GM19455 (cell line): ENCODE measurements around the gene KRTAP13-2.

ENCODE experiments used
- ATAC-seq: cut with Tn5 transposase; IDR thresholded peaks from one replicate; pipeline ENCODE4 v1.9.1; 2021; ENCODE audit not compliant: unreplicated experiment

KRTAP13-2 gene, protein sequence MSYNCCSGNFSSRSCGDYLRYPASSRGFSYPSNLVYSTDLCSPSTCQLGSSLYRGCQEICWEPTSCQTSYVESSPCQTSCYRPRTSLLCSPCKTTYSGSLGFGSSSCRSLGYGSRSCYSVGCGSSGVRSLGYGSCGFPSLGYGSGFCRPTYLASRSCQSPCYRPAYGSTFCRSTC

DNA sequence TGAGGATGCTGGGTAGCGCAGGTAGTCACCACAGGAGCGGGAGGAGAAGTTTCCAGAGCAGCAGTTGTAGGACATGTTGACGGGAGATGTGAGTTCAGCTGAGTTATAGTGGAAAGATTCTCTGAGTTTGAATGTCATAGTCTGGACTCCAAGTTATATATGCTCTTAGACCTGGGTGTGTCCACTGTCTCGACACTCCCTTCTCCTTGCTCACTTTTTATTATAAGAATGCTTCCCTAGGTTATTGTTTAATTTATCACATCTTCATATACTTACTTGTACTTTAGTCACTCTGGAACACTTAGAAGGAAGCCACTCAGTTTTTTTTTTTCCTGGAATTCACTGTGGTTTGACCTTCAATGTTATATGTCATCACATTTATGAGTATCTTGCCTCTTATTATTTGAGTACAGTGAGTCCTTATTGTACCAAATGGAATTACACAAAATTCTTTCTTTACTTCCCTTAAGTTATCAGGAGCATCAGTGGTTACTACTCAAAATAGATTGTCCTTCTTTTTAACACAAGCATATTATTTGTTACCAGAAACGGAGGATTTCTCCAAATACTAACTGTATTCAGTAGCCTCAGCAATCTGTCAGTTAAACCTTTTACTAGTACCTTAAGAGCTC, at the start of gene KRTAP13-2:
Gene KRTAP13-2, minus strand, starts transcription at position 133 of the 632 bp plus-strand sequence. Its CDS starts 58 bp downstream, at position 75.
- no peak for ATAC-seq

DNA sequence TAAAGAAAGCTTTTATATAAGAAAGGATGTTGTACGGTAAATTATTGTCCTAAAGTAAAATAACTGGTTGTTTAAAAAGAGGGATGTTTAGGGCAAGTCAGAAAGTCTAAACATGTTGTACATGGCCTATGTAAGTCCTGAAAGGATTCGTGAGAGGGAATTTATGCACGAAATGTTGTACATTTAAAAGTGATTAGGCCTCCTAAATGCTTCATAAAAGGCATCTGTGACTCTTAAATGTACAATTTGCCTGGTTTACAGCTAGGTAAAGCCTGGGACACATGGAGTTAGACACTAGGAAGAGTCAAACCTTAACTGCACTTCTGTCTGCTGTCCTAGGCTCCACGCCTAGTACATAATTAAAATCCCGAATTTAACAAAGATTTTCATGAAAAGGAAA, 43.9 kb upstream of the KRTAP13-2 start:
- ATAC-seq: no peak

DNA sequence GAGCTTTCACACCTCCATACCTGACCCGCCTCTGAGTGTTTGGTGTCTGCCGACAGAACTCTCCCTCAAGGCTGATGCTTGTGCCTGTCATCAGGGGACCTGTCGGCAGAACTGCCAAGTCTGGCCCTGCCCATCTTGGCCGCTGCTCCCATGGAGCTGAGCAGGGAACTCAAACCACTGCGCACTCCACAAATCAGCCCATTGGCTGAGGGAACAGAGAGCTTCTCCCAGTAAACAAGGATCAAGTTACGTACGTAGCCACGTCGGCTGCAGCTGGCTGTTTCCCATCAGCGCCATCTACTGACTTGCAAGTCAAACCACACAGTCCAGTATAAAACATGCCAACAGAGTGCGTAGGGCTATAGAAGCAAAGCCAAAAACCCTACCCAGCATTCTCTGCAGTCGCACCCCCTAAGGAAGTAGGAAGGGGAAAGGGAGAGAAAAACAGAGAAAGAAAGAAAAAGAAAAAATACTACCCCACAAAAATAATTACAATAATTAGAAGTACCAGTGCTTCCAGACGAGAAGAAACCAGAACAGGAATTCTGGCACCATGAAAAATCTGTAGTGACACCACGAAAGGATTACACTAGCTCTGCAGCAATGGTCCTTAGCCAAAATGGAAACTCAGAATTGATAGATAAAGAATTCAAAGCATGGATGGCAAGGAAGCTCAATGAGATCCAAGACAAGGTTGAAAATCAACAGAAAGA, 36.9 kb upstream of the KRTAP13-2 start:
- no peak for ATAC-seq

DNA sequence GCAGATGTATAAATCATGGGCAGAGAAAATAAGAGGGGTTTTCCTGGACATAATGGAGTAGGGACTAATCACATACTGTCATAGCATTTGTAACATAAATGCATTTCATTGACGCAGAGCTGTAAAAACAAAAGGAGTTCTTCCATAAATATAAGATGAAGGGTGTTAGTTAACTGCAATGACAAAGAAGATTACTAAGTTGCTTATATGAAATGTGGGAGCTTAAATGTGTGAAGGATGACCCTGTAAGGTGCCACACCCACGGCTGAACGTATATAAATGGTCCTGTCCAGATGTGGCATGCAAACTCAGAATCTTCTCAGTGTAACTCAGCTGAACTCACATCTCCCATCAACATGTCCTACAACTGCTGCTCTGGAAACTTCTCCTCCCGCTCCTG, 23.7 kb upstream of the KRTAP13-2 start, which contains the start of gene KRTAP13-1:
Gene KRTAP13-1, plus strand, starts transcription at position 301 of the 400 bp plus-strand sequence. Its CDS starts 56 bp downstream, at position 357.
- no peak for ATAC-seq

DNA sequence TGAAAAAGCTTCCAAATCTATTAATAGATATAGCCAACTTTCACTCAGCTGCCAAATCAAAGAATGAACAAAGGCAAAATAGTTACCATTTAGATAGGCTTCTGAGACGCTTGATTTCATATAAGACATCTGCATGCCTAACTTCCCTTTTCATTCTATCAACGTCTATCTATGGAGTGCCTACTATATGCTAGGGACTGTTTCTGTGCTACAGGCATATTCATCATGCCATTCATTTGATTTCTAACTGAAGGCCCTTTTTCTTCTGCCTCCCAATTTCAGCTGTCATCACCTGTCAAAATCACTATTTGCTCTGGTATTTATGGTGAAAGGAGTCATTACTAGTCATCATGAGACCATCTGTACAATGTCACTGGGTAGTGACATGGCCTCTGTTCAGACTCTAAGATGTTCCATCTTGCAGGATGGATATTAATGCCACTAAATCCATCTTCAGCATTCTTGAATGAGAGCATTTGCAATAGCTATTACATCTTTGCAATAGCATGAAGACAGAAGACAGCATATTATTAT, 19.5 kb upstream of the KRTAP13-2 start:
- ATAC-seq: no peak

DNA sequence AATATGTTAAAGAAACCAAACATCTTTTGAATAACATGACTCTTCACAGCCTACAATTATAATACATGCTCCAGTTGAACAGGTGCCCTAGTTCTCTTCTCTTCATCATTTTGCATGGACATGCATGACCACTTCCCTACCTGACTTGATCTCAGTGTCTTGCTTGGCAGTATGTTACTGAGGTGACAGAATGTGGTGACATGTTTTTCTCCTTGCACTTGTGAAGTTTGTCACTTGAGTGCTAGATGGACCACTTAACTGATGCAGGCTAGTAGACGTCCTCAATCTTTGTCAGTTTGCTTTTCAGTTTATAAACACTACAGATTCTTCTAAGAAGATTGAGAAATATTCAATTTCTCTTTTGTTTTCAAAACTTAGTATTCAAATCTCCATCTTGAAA, 10.1 kb upstream of the KRTAP13-2 start:
- ATAC-seq: no peak

DNA sequence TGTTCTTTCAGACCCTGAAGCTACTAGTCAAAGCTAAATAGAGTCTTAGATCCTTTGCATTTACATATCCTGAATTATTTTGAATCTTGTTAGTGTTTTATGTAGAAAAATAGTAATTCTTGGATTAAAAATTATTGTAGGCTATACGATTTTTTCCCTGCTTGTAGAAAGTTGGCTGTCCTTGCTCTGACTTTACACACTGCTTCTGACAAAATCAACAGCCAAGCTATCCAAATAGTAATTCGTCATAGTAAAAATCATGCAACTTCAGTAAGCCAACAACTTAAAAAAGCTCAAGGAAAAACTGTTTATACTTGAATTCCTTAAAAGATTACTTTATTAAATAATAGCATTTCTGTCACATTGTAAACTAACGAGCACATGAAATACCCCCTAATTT, 16.2 kb downstream of the KRTAP13-2 start:
- no peak for ATAC-seq

DNA sequence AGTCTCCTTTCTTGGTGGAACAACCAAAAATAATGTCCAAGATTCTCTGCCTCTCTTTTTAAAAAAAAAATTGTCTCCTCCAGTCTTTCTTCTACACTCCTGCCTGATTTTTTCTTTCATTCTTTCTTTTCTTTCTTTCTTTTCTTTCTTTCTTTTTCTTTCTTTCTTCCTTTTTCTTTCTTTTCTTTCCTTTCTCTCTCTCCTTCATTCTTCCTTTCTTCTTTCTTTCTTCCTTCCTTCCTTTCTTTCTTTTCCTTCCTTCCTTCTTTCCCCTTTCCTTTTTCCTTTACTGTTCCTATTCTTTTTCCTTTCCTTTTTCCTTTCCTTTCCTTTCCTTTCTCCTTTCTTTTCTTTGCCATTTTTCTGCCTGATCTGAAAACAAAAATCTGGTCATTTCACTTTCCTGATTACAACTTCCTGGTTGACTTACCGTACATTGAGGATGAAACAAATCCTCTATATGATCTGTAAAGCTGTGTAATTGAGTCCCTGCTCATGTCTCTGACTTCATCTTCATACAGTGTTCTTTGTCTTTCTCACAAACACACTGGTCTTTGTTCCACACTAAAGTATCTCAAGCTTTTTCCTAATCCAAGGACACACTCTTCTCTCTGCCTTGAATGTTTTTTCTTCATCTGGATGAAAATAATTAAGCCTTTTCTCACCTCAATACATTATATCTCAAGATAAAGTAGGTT, 17.6 kb downstream of the KRTAP13-2 start:
- no peak for ATAC-seq

DNA sequence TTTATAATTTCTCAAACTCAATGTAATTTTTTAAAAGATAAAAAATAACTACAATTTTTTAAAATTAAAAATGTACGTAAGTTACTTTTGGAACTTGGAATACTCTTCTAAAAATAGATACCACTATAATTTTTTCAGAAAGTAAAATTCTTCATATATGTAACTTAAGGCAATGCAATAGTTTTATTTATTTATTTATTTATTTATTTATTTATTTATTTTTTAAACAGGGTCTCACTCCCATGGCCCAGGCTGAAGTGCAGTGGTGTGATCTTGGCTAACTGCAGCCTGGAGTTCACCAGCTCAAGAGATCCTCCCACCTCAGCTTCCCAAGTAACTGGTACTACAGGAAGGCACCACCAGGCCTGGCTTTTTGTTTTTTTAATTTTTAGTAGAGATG, 20.5 kb downstream of the KRTAP13-2 start:
- ATAC-seq: no peak

DNA sequence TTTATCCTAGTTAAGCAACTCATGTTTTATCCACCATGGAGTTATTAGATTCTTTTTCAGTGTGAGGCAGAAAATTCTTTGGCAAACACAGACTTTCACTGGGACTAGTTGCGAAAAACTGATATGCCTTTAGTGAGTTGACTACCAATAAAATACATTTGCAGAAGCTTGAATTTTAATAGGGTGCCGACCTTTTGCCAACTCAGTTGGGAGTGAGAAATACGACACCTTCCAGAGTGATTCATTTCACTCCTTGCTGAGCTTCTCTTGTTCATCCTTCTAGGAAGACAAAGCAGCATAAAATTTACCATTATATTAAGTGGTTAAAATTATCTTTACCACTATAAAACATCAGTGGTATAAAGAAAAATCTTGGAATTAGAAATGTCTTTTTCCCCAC, 22.5 kb downstream of the KRTAP13-2 start:
- ATAC-seq: no peak

DNA sequence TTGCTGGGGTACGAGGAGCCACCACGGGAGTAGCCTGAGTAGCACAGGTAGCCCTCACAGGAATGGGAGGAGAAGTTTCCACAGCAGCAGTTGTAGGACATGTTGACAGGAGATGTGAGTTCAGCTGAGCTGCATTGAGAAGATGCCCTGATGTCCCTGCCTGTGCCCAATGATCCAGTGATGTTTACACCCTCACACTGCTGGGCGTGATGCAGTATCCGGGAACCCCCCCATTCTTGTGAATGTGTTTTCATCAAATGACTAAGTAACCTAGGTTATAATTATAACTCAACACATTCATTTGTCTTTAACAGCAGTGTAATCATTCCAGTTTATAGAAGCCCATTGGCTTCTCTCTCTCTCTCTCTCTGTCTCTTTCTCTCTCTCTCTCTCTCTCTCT, 23.6 kb downstream of the KRTAP13-2 start, which contains the start of gene KRTAP23-1:
Gene KRTAP23-1, minus strand, starts transcription at position 101 of the 400 bp plus-strand sequence. Its CDS starts 0 bp downstream, at position 101.
- ATAC-seq: no peak

DNA sequence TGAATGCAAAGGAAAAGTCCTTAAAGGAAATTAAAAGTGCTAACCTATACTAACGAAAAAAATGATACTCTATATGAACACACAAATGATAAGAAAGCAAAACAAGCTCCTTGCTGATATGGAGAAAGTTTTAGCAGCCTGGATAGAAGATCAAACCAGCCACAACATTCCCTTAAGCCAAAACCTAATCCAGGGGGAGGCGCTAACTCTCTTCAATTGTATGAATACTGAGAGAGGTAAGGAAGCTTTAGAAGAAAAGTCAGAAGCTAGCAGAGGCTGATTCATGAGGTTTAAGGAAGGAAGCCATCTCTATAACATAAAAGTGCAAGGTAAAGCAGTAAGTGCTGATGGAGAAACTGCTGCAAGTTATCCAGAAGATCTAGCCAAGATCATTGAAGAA, 27.1 kb downstream of the KRTAP13-2 start:
- no peak for ATAC-seq

DNA sequence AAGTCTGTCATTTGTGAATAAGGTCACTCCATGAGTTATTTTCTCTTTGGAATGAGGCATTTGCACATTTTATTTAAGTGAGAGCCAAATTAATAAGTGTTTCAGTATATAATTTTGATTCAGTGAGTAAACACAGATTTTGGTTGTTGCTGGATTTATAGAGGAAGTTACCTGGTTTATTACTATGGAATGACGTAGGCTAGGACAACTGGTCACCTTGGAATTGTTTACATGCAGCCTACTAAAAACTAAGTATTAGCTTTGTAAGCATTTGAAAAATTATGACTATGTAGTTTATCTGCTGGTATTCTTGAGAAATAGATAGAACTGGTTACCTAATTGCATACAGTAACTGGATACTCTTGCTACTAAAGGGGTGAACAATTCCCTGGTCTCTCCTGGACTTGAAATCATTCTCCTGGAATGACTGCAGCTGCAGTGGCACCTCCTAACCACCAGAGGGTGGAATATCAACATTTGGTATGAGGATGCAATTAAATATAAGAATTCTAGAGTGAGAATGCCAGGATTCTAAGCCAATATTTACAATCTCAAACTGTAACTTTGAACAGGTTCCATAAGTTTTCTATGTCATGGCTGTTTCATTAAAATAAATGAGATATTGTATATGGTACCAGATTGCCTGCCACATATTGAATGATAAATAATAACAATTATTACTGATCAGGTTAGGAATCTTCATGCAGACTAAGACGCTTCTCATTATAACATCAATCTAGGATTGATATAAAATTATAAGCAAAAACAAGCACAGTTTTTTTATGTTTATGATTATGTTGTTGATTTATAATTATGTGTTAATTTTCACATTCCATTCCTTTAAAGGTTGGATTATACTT, 31.1 kb downstream of the KRTAP13-2 start:
- no peak for ATAC-seq

DNA sequence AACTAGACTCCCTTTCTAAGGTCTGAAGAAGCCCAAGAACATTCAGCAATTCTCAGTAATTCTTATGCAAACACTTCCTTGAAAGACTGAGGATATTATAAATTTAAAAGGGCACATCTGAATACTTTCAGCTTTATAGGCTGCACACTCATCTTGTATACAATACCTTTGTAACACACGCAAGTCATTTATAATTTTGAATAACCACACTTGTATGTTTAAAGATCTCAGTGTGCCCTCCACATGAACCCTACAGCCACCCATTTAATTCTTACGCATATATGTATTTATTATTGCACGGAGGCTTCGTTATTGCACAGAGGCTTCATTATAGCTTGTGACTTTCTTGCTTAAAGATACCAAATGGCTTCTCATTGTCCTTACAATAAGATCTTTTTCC, 33.4 kb downstream of the KRTAP13-2 start:
- no peak for ATAC-seq

DNA sequence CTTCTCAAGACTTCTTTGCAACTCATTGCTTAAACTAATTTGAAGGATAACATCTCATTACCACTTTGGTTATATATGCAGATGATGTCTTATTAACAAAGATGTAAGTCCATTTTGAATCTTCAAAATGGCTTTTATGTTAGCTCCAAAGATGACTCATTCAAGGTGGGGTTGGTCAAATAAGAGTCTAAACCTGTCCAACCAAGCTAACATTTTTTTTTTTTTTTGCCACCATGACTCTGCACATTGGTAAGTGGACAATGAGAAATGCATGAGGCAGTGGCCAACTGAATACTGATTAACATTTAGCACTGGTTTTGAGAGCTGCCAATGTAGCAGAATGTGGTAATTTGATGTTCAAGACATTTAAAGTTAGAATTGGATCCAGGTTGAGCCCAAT, 34.3 kb downstream of the KRTAP13-2 start:
- ATAC-seq: no peak

DNA sequence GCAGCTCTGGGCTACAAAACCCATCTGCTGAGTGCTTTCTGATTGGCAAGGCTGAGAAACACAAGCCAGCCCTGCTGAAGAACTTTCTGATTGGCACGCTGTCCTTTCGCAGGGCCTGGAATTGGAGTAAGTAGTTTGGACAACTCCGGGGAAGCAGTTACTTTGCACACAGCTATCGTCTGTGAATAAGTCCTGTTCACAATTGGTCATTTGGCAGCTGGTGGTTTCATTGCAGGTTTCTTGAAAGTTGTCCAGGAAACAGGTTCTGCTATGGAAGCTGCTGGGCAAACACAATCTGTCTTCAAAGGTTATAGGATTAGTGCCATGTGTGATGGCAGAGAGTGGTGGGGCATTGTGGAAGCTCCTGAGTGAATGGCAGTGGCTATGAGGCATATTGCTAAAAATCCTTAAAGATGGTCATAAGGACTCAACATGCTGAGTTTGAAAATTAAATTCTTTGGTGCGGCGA, 34.8 kb downstream of the KRTAP13-2 start, which contains the start of gene KRTAP27-1:
Gene KRTAP27-1, minus strand, starts transcription at position 419 of the 469 bp plus-strand sequence. Its CDS starts 26 bp downstream, at position 393.
- ATAC-seq: no peak

DNA sequence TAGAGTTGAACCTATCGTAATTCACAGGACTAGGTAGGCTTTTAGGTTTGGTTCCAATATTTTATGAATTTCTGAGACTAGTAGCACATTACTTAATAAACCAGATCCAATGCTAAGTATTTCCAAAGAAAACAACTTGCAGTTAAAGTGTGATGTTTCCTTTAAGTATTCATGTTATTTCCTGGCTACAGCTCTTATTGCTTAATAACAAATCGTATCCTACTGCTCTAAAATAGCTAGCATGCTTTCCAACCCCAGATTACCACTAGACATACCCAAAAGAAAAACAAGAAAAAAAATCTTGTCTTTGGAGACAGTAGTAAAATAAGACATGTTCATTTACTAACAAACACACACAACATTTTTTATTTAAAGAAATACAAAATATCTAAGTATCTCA, 35.5 kb downstream of the KRTAP13-2 start:
- no peak for ATAC-seq

DNA sequence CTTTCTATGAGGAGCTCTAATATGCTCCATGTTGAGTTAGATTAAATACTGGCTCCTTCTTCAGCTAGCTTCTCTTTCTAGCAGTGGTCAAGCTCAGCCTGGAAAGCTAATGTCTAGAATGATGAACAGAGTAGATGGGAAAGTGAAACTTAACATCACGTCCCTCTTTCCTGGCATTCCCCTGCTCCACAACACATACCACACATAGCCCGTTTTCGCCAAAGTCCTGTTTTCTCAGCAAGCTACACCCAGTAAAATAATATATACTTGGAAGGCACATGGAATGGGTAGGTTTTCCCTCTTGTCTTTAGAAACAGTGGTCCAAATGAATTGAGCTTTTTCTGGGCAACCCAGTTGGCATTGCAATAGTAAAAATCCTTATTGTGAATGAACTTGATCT, 38.3 kb downstream of the KRTAP13-2 start:
- ATAC-seq: no peak

DNA sequence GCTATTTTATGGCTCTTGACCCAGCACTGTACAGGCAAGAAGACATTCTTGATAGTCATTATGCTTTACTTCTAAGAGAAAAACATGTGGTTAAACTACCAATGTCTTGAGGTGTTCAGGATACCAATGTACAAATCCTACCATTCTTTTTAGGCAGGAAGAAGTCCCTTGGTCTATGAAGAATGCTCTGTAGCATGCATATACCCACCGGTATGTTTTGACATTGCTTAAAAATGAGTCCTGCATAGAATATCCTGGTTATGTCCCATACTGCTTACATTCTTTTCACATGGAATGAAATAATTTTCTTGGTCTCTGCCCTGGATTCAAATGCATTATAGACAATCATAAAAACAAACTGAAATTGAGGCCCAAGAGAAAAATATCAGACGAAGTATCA, 39.4 kb downstream of the KRTAP13-2 start:
- no peak for ATAC-seq
